ENCODE data around the gene KRTAP12-2.

- no peak for TF ChIP-seq YY1 (IDR thresholded peaks at IDR 0.05; ENCODE audit: insufficient read depth, insufficient read length)
- no peak for TF ChIP-seq ZNF274 (IDR thresholded peaks at IDR 0.05; ENCODE audit: low read depth, low read length)
- TF ChIP-seq SUZ12 (IDR thresholded peaks at IDR 0.05; ENCODE audit: extremely low read depth, insufficient read depth, insufficient read length), result no peak
Observed at GRCh38 chr21:44618909-44619308, 47.8 kb downstream of the KRTAP12-2 start.
